Stimulated activated CD8-positive, alpha-beta memory T cell treated with anti-CD3 and anti-CD28 coated beads, Interleukin-4, amount 100 ng/mL, for 24 hours (primary cell): Measurements from ENCODE around the gene SCTR.

ENCODE experiments used
- DNase-seq: peaks from one replicate; pipeline ENCODE4 v3.0.0-alpha.2; 2020; ENCODE audit warnings: low read depth

SCTR gene

GRCh38 chr2:119474371-119475224, 49.7 kb downstream of the SCTR start:
- no peak for DNase-seq

GRCh38 chr2:119473621-119474370, 50.5 kb downstream of the SCTR start:
- no peak for DNase-seq

GRCh38 chr2:119472749-119473148, 51.5 kb downstream of the SCTR start:
- no peak for DNase-seq

GRCh38 chr2:119469661-119470297, 54.5 kb downstream of the SCTR start:
- no peak for DNase-seq

- DNase-seq: no peak
Observed at GRCh38 chr2:119469131-119469530, 55.2 kb downstream of the SCTR start.

- DNase-seq: no peak
Observed at GRCh38 chr2:119468154-119468955, 55.9 kb downstream of the SCTR start.

GRCh38 chr2:119466373-119466772, 57.9 kb downstream of the SCTR start:
- DNase-seq: no peak

- DNase-seq: no peak
Observed at GRCh38 chr2:119465687-119466086, 58.6 kb downstream of the SCTR start.

- no peak for DNase-seq
Observed at GRCh38 chr2:119464981-119465380, 59.3 kb downstream of the SCTR start.

GRCh38 chr2:119463990-119464389, 60.3 kb downstream of the SCTR start:
- DNase-seq: no peak

- DNase-seq: no peak
Observed at GRCh38 chr2:119463136-119463535, 61.1 kb downstream of the SCTR start.

- DNase-seq: no peak
Observed at GRCh38 chr2:119462574-119462973, 61.7 kb downstream of the SCTR start.

GRCh38 chr2:119461811-119462210, 62.5 kb downstream of the SCTR start:
- no peak for DNase-seq

- DNase-seq: no peak
Observed at GRCh38 chr2:119460076-119460475, 64.2 kb downstream of the SCTR start.

GRCh38 chr2:119455066-119455718, 69.1 kb downstream of the SCTR start:
- no peak for DNase-seq

- DNase-seq: no peak
Observed at GRCh38 chr2:119453972-119454593, 70.2 kb downstream of the SCTR start.

- DNase-seq: no peak
Observed at GRCh38 chr2:119451336-119452050, 72.8 kb downstream of the SCTR start.

GRCh38 chr2:119449521-119449920, 74.8 kb downstream of the SCTR start:
- DNase-seq: no peak

- no peak for DNase-seq
Observed at GRCh38 chr2:119448427-119449141, 75.7 kb downstream of the SCTR start.

- no peak for DNase-seq
Observed at GRCh38 chr2:119446037-119446436, 78.2 kb downstream of the SCTR start.
